Fibroblast of the aortic adventitia (primary cell): ENCODE data around the gene NEMP2. TPM values are rescaled to one million over a fixed set of nuclear protein-coding genes. Genes with fewer than 3 reads are reported as not detected.
A peak's percentile ranks its signal among the peaks of the same experiment; 100 is the strongest.
"Not testable (repeated sequence)": the region's sequence is repeated elsewhere in the genome, so short reads cannot be mapped to it uniquely, and the experiment has no call there.

Experiments
- DNase-seq: peaks from one replicate; pipeline ENCODE4 v3.0.0-alpha.2; 2010; ENCODE audit warnings: low read depth
- H3K4me3 ChIP-seq: 2 replicates; pipeline ENCODE4 v1.5.1; 2011; ENCODE audit warnings: low read depth, mild to moderate bottlenecking, control low read depth, low read length, moderate library complexity
- CTCF ChIP-seq: IDR thresholded peaks from 2 replicates; pipeline ENCODE4 v1.5.1; 2011; ENCODE audit warnings: mild to moderate bottlenecking, low read length, control low read depth, inconsistent platforms; ENCODE audit not compliant: insufficient read depth
- total RNA-seq: library from RNA; depleted of rRNA; stranded (reverse); fragments of >200 nt; gene quantifications from 2 replicates; pipeline ENCODE4 v1.2.3, GENCODE V29; 2012; ENCODE audit warnings: low replicate concordance

Gene NEMP2
- total RNA-seq, 1 donor = 11.7 TPM

GRCh38 chr2:190469771-190470170, 64.8 kb downstream of the NEMP2 start:
- DNase-seq = peak; percentile 84
- no peak for TF ChIP-seq CTCF
- H3K4me3 ChIP-seq = no peak overlapping the region

- no peak overlapping the region for H3K4me3 ChIP-seq
- DNase-seq = peak; percentile 99
- TF ChIP-seq CTCF = no peak
These were observed 65.5 kb downstream of the NEMP2 start for GRCh38 chr2:190468814-190469569.

- not testable (repeated sequence) for DNase-seq, H3K4me3 ChIP-seq
These were observed 66.2 kb downstream of the NEMP2 start for GRCh38 chr2:190468354-190468753.

GRCh38 chr2:190467575-190468083, 66.9 kb downstream of the NEMP2 start:
- no peak for TF ChIP-seq CTCF
- no peak overlapping the region for H3K4me3 ChIP-seq
- DNase-seq = peak; percentile 45

- H3K4me3 ChIP-seq = no peak overlapping the region
- TF ChIP-seq CTCF = no peak
- peak; percentile 3 for DNase-seq
These were observed 67.6 kb downstream of the NEMP2 start for GRCh38 chr2:190466819-190467446.

GRCh38 chr2:190465060-190465459, 69.5 kb downstream of the NEMP2 start:
- no peak for TF ChIP-seq CTCF
- H3K4me3 ChIP-seq = no peak overlapping the region

GRCh38 chr2:190462611-190463010, 71.9 kb downstream of the NEMP2 start:
- DNase-seq = no peak
- no peak overlapping the region for H3K4me3 ChIP-seq
- no peak for TF ChIP-seq CTCF

More at GRCh38 chr2:190465060-190465459, 69.5 kb downstream of the NEMP2 start:
- no peak for DNase-seq
